WTC11 (cell line): ENCODE measurements around the gene TSPAN18.

Source experiments
- CTCF ChIP-seq: fragments of 200-600 bp; IDR thresholded peaks from 2 replicates; pipeline ENCODE4 v1.8.0; 2022; ENCODE audit warnings: antibody characterized with exemption
- NR1H2 ChIP-seq: sonication (generic); formaldehyde crosslinking; IDR thresholded peaks from 2 replicates; pipeline ENCODE4 v1.9.0; 2021; ENCODE audit warnings: mild to moderate bottlenecking, moderate library complexity, missing genetic modification reagents

GRCh38 chr11:44972746-44973435 lies 246.1 kb downstream of the TSPAN18 start:
- no peak for TF ChIP-seq NR1H2
- no peak for TF ChIP-seq CTCF
